GM23338 (cell line): ENCODE results near the gene SMARCC1. TPM values are rescaled to one million over a fixed set of nuclear protein-coding genes. Genes with fewer than 3 reads are reported as not detected.

ENCODE experiments used
- ATAC-seq: fragments of 200-7000 bp; cut with Tn5 transposase; 3 replicates; pipeline ENCODE4 v1.9.1; 2020
- DNase-seq: peaks from one replicate; pipeline ENCODE4 v3.0.0-alpha.2; 2015; ENCODE audit warnings: low spot score
- H2AFZ ChIP-seq: fragments of 200-600 bp; sonication (generic); 2 replicates; pipeline ENCODE4 v1.8.0; 2016; ENCODE audit warnings: antibody characterized with exemption, mild to moderate bottlenecking, moderate library complexity
- H3F3A ChIP-seq: fragments of 200-600 bp; sonication (generic); replicated peaks from 2 replicates; pipeline ENCODE4 v1.8.0; 2017; ENCODE audit warnings: antibody characterized with exemption, mixed run types, low read depth
- H3K27ac ChIP-seq: fragments of 200-600 bp; sonication (generic); 2 replicates; pipeline ENCODE4 v1.6.1; 2016; ENCODE audit warnings: low read depth
- H3K27me3 ChIP-seq: fragments of 200-600 bp; sonication (generic); 2 replicates; pipeline ENCODE4 v1.8.0; 2016; ENCODE audit warnings: mild to moderate bottlenecking, mixed run types, moderate library complexity; ENCODE audit not compliant: insufficient read depth
- H3K36me3 ChIP-seq: fragments of 200-600 bp; sonication (generic); 2 replicates; pipeline ENCODE4 v1.8.0; 2016; ENCODE audit warnings: mild to moderate bottlenecking; ENCODE audit not compliant: insufficient read depth
- H3K4me1 ChIP-seq: fragments of 200-600 bp; sonication (generic); 2 replicates; pipeline ENCODE4 v1.8.0; 2016; ENCODE audit warnings: mild to moderate bottlenecking, moderate library complexity; ENCODE audit not compliant: insufficient read depth
- H3K4me2 ChIP-seq: fragments of 200-600 bp; sonication (generic); 2 replicates; pipeline ENCODE4 v1.7.1; 2017; ENCODE audit warnings: mixed run types
- H3K4me3 ChIP-seq: fragments of 200-600 bp; sonication (generic); 2 replicates; pipeline ENCODE4 v1.6.1; 2016; ENCODE audit warnings: mixed run types
- H3K79me2 ChIP-seq: fragments of 200-600 bp; sonication (generic); replicated peaks from 2 replicates; pipeline ENCODE4 v1.8.0; 2017; ENCODE audit warnings: mild to moderate bottlenecking; ENCODE audit not compliant: insufficient read depth
- H3K9me2 ChIP-seq: fragments of 200-600 bp; sonication (generic); 2 replicates; pipeline ENCODE4 v1.8.0; 2017; ENCODE audit not compliant: insufficient read depth
- H4K20me1 ChIP-seq: fragments of 200-600 bp; sonication (generic); replicated peaks from 2 replicates; pipeline ENCODE4 v1.8.0; 2017; ENCODE audit warnings: mild to moderate bottlenecking; ENCODE audit not compliant: insufficient read depth
- H3K27ac Mint-ChIP-seq: 2 replicates; pipeline ENCODE4 v1.8.0; 2020; ENCODE audit warnings: inconsistent platforms, mild to moderate bottlenecking, moderate library complexity, mixed read lengths
- H3K27me3 Mint-ChIP-seq: 3 replicates; pipeline ENCODE4 v1.8.0; 2022; ENCODE audit warnings: low read depth, mild to moderate bottlenecking, moderate library complexity, mixed read lengths, inconsistent platforms; ENCODE audit not compliant: insufficient read depth, poor library complexity
- H3K36me3 Mint-ChIP-seq: 3 replicates; pipeline ENCODE4 v1.8.0; 2021; ENCODE audit warnings: low read depth, mild to moderate bottlenecking, inconsistent platforms, moderate library complexity, mixed read lengths
- H3K4me1 Mint-ChIP-seq: 3 replicates; pipeline ENCODE4 v1.8.0; 2020; ENCODE audit warnings: mild to moderate bottlenecking, inconsistent platforms, mixed read lengths
- H3K4me3 Mint-ChIP-seq: 3 replicates; pipeline ENCODE4 v1.8.0; 2021; ENCODE audit warnings: moderate library complexity, mild to moderate bottlenecking, inconsistent platforms, mixed read lengths
- H3K9me3 Mint-ChIP-seq: 3 replicates; pipeline ENCODE4 v1.8.0; 2020; ENCODE audit warnings: moderate library complexity, mild to moderate bottlenecking, inconsistent platforms, mixed read lengths
- CTCF ChIP-seq, 2 experiments: fragments of 200-600 bp in 1 of 2; sonication (generic) in 1 of 2; conservative IDR thresholded peaks; 2 replicates each; pipeline versions ENCODE4 v1.5.1 to v1.6.1; 2016 to 2017; ENCODE audit warnings: antibody characterized with exemption in 2 of 2, low read depth in 2 of 2, mild to moderate bottlenecking in 2 of 2, moderate library complexity in 1 of 2
- ETS1 ChIP-seq: IDR thresholded peaks from 2 replicates; pipeline ENCODE4 v1.6.1; 2016; ENCODE audit warnings: antibody characterized with exemption
- EZH2 ChIP-seq: fragments of 200-600 bp; sonication (generic); IDR thresholded peaks from one replicate; pipeline ENCODE4 v1.8.0; 2017; ENCODE audit warnings: antibody characterized with exemption, mild to moderate bottlenecking, low read depth; ENCODE audit not compliant: unreplicated experiment
- EZH2phosphoT487 ChIP-seq: fragments of 200-600 bp; sonication (generic); IDR thresholded peaks from one replicate; pipeline ENCODE4 v1.8.1; 2018; ENCODE audit warnings: antibody characterized with exemption; ENCODE audit not compliant: unreplicated experiment
- JUNB ChIP-seq: IDR thresholded peaks from one replicate; pipeline ENCODE4 v1.6.1; 2016; ENCODE audit warnings: antibody characterized with exemption; ENCODE audit not compliant: unreplicated experiment
- NANOG ChIP-seq: IDR thresholded peaks from 2 replicates; pipeline ENCODE4 v1.6.1; 2016; ENCODE audit warnings: antibody characterized with exemption, borderline replicate concordance
- STAT1 ChIP-seq: IDR thresholded peaks from one replicate; pipeline ENCODE4 v1.6.1; 2016; ENCODE audit warnings: antibody characterized with exemption; ENCODE audit not compliant: unreplicated experiment
- ZNF114 ChIP-seq: fragments of 250-450 bp; sonication (Bioruptor Pico); IDR thresholded peaks from 2 replicates; pipeline ENCODE4 v1.5.0; 2020; ENCODE audit warnings: mild to moderate bottlenecking, moderate library complexity
- polyA plus RNA-seq: library from polyadenylated mRNA; unstranded; fragments of >200 nt; fragmentation: Nextera tagmentation; extraction: Ambion mirVana; gene quantifications from 2 replicates; pipeline ENCODE4 v1.2.1, GENCODE V29; 2016
- total RNA-seq: library from RNA; depleted of rRNA; stranded (reverse); fragments of >200 nt; shearing (Covaris generic); gene quantifications from 2 replicates; pipeline ENCODE4 v1.2.3, GENCODE V29; 2014

The SMARCC1 gene
- total and polyA plus RNA-seq, 2 experiments from 2014 or later = 105 to 171 TPM

GRCh38 chr3:47666118-47666517 is 115.6 kb downstream of the SMARCC1 start:
- Histone ChIP-seq H3K36me3 (peaks cover 39% of the 10 kb centered on the region), H2AFZ (no peak overlapping the region), H3K4me2 (no peak overlapping the region), H3F3A (no peaks in the 10 kb centered on the region; the same call in 1 of the 2 replicates), H4K20me1 (peaks cover 7% of the 10 kb centered on the region), H3K4me3 (no peak overlapping the region), H3K79me2 (peaks cover 20% of the 10 kb centered on the region), H3K27me3 (no peaks in the 10 kb centered on the region), H3K4me1 (no peaks in the 10 kb centered on the region), H3K9me2 (no peaks in the 10 kb centered on the region), H3K27ac (peak overlapping the region; percentile 70; the same call in 1 of the 2 replicates)
- ATAC-seq (no peak), DNase-seq (no peak)
- no peak overlapping the region for H3K27ac Mint-ChIP-seq
- no peak overlapping the region for H3K4me3 Mint-ChIP-seq
- no peaks in the 10 kb centered on the region for H3K27me3 Mint-ChIP-seq
- H3K36me3 Mint-ChIP-seq = peaks cover 72% of the 10 kb centered on the region
- H3K9me3 Mint-ChIP-seq = no peaks in the 10 kb centered on the region
- TF ChIP-seq EZH2 = no peak
- no peak for TF ChIP-seq EZH2phosphoT487
- H3K4me1 Mint-ChIP-seq = peaks cover 2% of the 10 kb centered on the region; the same call in 2 of the 3 replicates

- peaks cover 73% of the 10 kb centered on the region for H3K36me3 Mint-ChIP-seq
- no peaks in the 10 kb centered on the region for H3K27me3 ChIP-seq
- no peak for TF ChIP-seq STAT1
- no peak for TF ChIP-seq JUNB
- TF ChIP-seq CTCF (conservative IDR thresholded peaks at IDR 0.05; ENCODE audit: low read depth in 2 of 2) = peak; percentile 36 to 38; a peak in 3 of 4 replicates
- TF ChIP-seq NANOG = no peak
- no peak overlapping the region for H3K4me3 ChIP-seq
- peaks cover 2% of the 10 kb centered on the region; the same call in 2 of the 3 replicates for H3K4me1 Mint-ChIP-seq
- H3K4me3 Mint-ChIP-seq = no peak overlapping the region
- H3K4me1 ChIP-seq = no peaks in the 10 kb centered on the region
- peaks cover 4% of the 10 kb centered on the region for H4K20me1 ChIP-seq
- H2AFZ ChIP-seq = no peak overlapping the region
- H3K9me3 Mint-ChIP-seq = peaks cover 3% of the 10 kb centered on the region
- H3K36me3 ChIP-seq = peaks cover 47% of the 10 kb centered on the region
- H3K27me3 Mint-ChIP-seq = no peaks in the 10 kb centered on the region
- DNase-seq (peak; percentile 67), ATAC-seq (peak; percentile 88)
- H3K27ac ChIP-seq = no peak overlapping the region
- H3F3A ChIP-seq = no peaks in the 10 kb centered on the region; the same call in 1 of the 2 replicates
- peaks cover 27% of the 10 kb centered on the region for H3K79me2 ChIP-seq
- H3K4me2 ChIP-seq = no peak overlapping the region
- no peaks in the 10 kb centered on the region for H3K9me2 ChIP-seq
- H3K27ac Mint-ChIP-seq = peak overlapping the region; percentile 51; the same call in 1 of the 2 replicates
Measured at GRCh38 chr3:47664519-47664918, 117.2 kb downstream of the SMARCC1 start.

GRCh38 chr3:47663630-47664240 is 118.0 kb downstream of the SMARCC1 start:
- peaks cover 6% of the 10 kb centered on the region for H4K20me1 ChIP-seq
- H3K9me2 ChIP-seq = no peaks in the 10 kb centered on the region
- H3K27ac ChIP-seq = no peak overlapping the region
- no peak overlapping the region for H2AFZ ChIP-seq
- no peaks in the 10 kb centered on the region for H3K27me3 ChIP-seq
- peak; percentile 62 for ATAC-seq
- Mint-ChIP-seq H3K4me3 (no peak overlapping the region), H3K27ac (0 out of 2 replicates have a peak overlapping the region, but pooled peaks have one; percentile 52), H3K36me3 (peaks cover 74% of the 10 kb centered on the region), H3K9me3 (peaks cover 8% of the 10 kb centered on the region), H3K4me1 (peaks cover 2% of the 10 kb centered on the region; the same call in 2 of the 3 replicates), H3K27me3 (no peaks in the 10 kb centered on the region)
- TF ChIP-seq ZNF114 (CRISPR knock-in tag) (no peak), ETS1 (no peak)
- DNase-seq = peak; percentile 12
- H3K4me2 ChIP-seq = no peak overlapping the region
- H3K4me3 ChIP-seq = no peak overlapping the region
- H3K4me1 ChIP-seq = no peaks in the 10 kb centered on the region
- peaks cover 35% of the 10 kb centered on the region for H3K79me2 ChIP-seq
- peaks cover 46% of the 10 kb centered on the region for H3K36me3 ChIP-seq
- H3F3A ChIP-seq = no peaks in the 10 kb centered on the region; the same call in 1 of the 2 replicates
